Stomach (tissue), 9 donors: ENCODE measurements around the gene KRTAP4-5. TPM values are rescaled to one million over a fixed set of nuclear protein-coding genes. Genes with fewer than 3 reads are reported as not detected.

Experiments used
- DNase-seq, 2 donors: peaks; one replicate each; pipeline versions ENCODE4 v3.0.0 to v3.0.0-alpha.2; 2013 to 2019
- H3K27ac ChIP-seq, 5 donors: fragments of 200-600 bp in 4 of 5; sonication (generic) in 4 of 5; one replicate each; pipeline ENCODE4 v1.5.1; 2013 to 2019; ENCODE audit warnings: mild to moderate bottlenecking in 1 of 5, moderate library complexity in 1 of 5
- H3K27me3 ChIP-seq, 3 donors: fragments of 200-600 bp; sonication (generic); one replicate each; pipeline ENCODE4 v1.5.1; 2017 to 2019; ENCODE audit warnings: mixed run types in 1 of 3
- H3K36me3 ChIP-seq, 4 donors: fragments of 200-600 bp; sonication (generic); 1 replicate in 3 of 4; 2 replicates in 1 of 4; pipeline ENCODE4 v1.5.1; 2016 to 2019
- H3K4me1 ChIP-seq, 4 donors: fragments of 200-600 bp; sonication (generic); one replicate each; pipeline ENCODE4 v1.5.1; 2016 to 2019
- H3K4me3 ChIP-seq, 4 donors: fragments of 200-600 bp; sonication (generic) in 3 of 4; one replicate each; pipeline ENCODE4 v1.5.1; 2016 to 2019; ENCODE audit warnings: mild to moderate bottlenecking in 1 of 4
- H3K9me3 ChIP-seq, 4 donors: fragments of 200-600 bp; sonication (generic); one replicate each; pipeline ENCODE4 v1.5.1; 2016 to 2019
- EP300 ChIP-seq: sonication (generic); formaldehyde crosslinking; IDR thresholded peaks from one replicate; pipeline ENCODE4 v1.6.1; 2017; ENCODE audit warnings: antibody characterized with exemption
- POLR2A ChIP-seq, 4 donors: fragments of 450-650 bp; IDR thresholded peaks; one replicate each; pipeline ENCODE4 v1.6.1; 2016; ENCODE audit warnings: antibody characterized with exemption in 4 of 4, control low read depth in 2 of 4, mild to moderate bottlenecking in 1 of 4, moderate library complexity in 1 of 4
- POLR2AphosphoS5 ChIP-seq, 3 donors: sonication (generic); formaldehyde crosslinking; IDR thresholded peaks; one replicate each; pipeline ENCODE4 v1.6.1; 2016; ENCODE audit warnings: antibody characterized with exemption in 3 of 3
- WGBS, 5 donors: extraction: QIAGEN DNeasy Blood & Tissue Kit in 3 of 5; methylation state at CpG; one replicate each; pipeline versions ENCODE4 v1.1.5 to v1.1.7; 2013 to 2018; 5-methylcytosine and 5-hydroxymethylcytosine counted together
- intact Hi-C: fragments of 100-400 bp; cut with DNase I; formaldehyde crosslinking; loops from one replicate; pipeline ENCODE4 v1.15.1; 2023; ENCODE audit warnings: low total_unique reads
- polyA plus RNA-seq, 3 donors: library from polyadenylated mRNA; stranded (reverse); fragments of 200-250 nt; gene quantifications; one replicate each; pipeline ENCODE4 v1.2.3, GENCODE V29; 2013
- total RNA-seq, 5 donors: library from RNA; depleted of rRNA; stranded (reverse); fragments of >200 nt; gene quantifications; one replicate each; pipeline versions ENCODE4 v1.1.0 to v1.2.3, GENCODE V29; 2014 to 2016
- TF ChIP-seq, protein P1 (sequence below), 7 experiments: fragments of 450-650 bp in 4 of 7; fragments of 200-600 bp in 3 of 7; sonication (generic) in 3 of 7; IDR thresholded peaks; one replicate each; pipeline ENCODE4 v1.5.1; 2016 to 2019; ENCODE audit warnings: antibody characterized with exemption in 7 of 7, control low read depth in 2 of 7, mild to moderate bottlenecking in 1 of 7
- donor health status: healthy with polysubstance abuse.
- donor health status: Bipolar disorder and iron deficiency.
- donor health status: healthy.

KRTAP4-5 gene
- total and polyA plus RNA-seq, 8 donors = not detected

DNA sequence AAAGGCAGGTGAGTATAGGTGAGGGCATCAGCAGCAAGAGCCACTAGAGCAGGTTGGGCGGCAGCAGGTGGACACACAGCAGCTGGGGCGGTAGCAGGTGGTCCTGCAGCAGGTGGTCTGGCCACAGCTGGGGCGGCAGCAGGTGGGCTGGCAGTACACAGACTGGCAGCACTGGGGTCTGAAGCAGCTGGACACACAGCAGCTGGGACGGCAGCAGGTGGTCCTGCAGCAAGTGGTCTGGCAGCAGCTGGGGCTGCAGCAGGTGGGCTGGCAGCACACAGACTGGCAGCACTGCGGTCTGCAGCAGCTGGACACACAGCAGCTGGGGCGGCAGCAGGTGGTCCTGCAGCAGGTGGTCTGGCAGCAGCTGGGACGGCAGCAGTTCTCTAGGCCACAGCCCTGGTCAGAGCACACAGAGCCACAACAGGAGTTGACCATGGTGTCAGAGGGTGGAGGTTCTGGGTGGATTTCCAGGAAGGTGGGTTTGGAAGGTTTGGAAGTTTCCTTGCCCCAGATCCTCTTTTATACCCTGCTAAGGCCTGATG is 28.2 kb upstream of the KRTAP4-5 start, which contains the start of gene KRTAP4-2:
Gene KRTAP4-2 (minus strand): TSS at position 495 of the 545 bp plus-strand sequence. CDS start 57 bp downstream, at position 438.
- Histone ChIP-seq H3K4me3 (no peak within 1 kb of the TSS), H3K36me3 (no peaks in the 10 kb centered on the region), H3K27ac (no peak within 1 kb of the TSS), H3K4me1 (no peaks in the 10 kb centered on the region), H3K9me3 (no peaks in the 10 kb centered on the region), H3K27me3 (peaks cover 0 to 12% (median 0%) of the 10 kb centered on the region in 3 donors)
- DNase-seq = no peak
- WGBS, 5 donors = 77 to 93% (median 88%) methylated on average over 5 to 7 of the region's 7 CpGs
- TF ChIP-seq POLR2A (IDR thresholded peaks at IDR 0.05) = no peak
- TF ChIP-seq, protein P1, sequence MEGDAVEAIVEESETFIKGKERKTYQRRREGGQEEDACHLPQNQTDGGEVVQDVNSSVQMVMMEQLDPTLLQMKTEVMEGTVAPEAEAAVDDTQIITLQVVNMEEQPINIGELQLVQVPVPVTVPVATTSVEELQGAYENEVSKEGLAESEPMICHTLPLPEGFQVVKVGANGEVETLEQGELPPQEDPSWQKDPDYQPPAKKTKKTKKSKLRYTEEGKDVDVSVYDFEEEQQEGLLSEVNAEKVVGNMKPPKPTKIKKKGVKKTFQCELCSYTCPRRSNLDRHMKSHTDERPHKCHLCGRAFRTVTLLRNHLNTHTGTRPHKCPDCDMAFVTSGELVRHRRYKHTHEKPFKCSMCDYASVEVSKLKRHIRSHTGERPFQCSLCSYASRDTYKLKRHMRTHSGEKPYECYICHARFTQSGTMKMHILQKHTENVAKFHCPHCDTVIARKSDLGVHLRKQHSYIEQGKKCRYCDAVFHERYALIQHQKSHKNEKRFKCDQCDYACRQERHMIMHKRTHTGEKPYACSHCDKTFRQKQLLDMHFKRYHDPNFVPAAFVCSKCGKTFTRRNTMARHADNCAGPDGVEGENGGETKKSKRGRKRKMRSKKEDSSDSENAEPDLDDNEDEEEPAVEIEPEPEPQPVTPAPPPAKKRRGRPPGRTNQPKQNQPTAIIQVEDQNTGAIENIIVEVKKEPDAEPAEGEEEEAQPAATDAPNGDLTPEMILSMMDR (IDR thresholded peaks at IDR 0.05) = no peak
- no peak for TF ChIP-seq POLR2AphosphoS5 (IDR thresholded peaks at IDR 0.05)
- TF ChIP-seq EP300 = no peak
- intact Hi-C loops = no loop called here

DNA sequence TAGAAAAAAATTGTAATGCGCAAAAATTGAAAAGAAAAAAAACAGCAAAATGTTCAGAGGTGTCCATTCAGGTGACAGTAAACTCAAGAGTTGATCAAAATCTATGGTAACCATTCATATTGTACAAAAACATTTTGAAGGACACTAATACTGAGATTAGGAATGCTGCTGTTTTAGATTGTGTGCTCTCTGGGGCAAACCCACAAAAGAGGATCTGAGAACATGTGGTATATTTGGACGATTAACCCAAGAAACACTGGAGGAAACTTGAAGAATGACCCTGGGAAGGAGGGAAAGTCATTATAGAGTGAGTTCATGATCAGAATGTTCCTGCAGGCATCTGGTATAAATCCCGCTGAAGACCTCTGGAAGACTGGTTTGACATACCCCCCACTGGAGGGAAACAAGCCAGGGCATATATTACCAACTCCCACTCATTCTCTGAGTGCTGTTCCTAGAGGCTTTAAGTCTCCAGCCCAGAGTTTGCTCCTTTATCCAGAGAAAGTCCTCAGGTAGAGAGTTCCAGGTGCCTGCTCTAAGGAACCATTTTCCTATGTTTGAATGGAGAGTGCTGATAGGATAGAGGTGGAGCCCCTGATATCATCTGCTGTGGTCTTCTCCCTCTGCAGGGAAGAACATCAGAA is 27.2 kb upstream of the KRTAP4-5 start:
- Histone ChIP-seq H3K4me1 (no peaks in the 10 kb centered on the region), H3K27me3 (peaks cover 0 to 12% (median 0%) of the 10 kb centered on the region in 3 donors), H3K9me3 (no peaks in the 10 kb centered on the region), H3K4me3 (no peak overlapping the region), H3K27ac (no peak overlapping the region), H3K36me3 (no peaks in the 10 kb centered on the region)
- TF ChIP-seq, protein P1 (IDR thresholded peaks at IDR 0.05) = no peak
- no peak for TF ChIP-seq POLR2AphosphoS5 (IDR thresholded peaks at IDR 0.05)
- TF ChIP-seq POLR2A (IDR thresholded peaks at IDR 0.05) = no peak
- TF ChIP-seq EP300 = no peak
- DNase-seq = no peak
- intact Hi-C loops = no loop called here
- WGBS, 5 donors = 74 to 89% (median 85%) methylated on average over 3 of the region's 3 CpGs

DNA sequence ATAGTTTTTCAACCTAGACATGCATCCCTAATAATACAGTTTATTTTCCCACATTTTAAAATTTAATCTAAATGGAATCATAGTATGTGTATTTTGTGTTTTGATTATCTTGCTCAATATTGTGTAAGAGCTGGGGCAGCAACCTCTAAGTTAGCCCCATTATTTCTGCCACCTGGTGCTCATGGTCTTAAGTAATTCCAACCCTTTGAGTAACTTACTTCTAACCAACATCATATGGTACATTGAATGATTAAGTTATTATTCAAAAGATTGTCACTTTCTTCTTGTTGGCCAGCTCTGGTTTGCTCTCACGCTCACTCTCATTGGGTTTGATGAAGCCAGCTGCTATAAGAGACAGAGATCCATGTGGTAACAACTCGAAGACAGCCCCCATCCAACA is 22.3 kb upstream of the KRTAP4-5 start:
- no peak overlapping the region for H3K27ac ChIP-seq
- intact Hi-C loops = no loop called here
- H3K36me3 ChIP-seq = no peaks in the 10 kb centered on the region
- TF ChIP-seq EP300 (no peak), POLR2A (IDR thresholded peaks at IDR 0.05) (no peak), POLR2AphosphoS5 (IDR thresholded peaks at IDR 0.05) (no peak)
- TF ChIP-seq, protein P1 (IDR thresholded peaks at IDR 0.05) = no peak
- no peak overlapping the region for H3K4me3 ChIP-seq
- no peak for DNase-seq
- H3K27me3 ChIP-seq = peaks cover 0 to 6% (median 0%) of the 10 kb centered on the region in 3 donors
- no peaks in the 10 kb centered on the region for H3K4me1 ChIP-seq
- no peaks in the 10 kb centered on the region for H3K9me3 ChIP-seq
- 70 to 79% (median 78%) methylated on average over 2 of the region's 2 CpGs for WGBS, 5 donors

DNA sequence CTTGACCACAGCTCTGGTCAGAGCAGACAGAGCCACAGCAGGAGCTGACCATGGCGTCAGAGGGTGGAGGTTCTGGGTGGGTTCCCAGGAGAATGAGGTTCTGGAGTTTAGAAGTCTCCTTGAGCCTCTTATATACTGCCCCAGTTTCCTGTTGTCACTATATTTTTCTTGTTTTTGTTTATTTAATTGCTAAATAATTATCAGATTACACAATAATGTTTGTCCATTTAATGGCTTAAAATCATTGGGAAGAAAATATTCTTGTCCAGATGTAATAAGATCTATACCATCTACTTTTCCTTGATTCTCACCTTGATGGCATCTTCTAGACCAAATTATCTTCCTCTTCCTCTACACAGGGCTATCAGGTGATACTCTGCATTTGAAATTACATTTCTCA is 18.5 kb upstream of the KRTAP4-5 start, which contains the start of gene KRTAP4-3:
Gene KRTAP4-3 (minus strand): TSS at position 101 of the 400 bp plus-strand sequence. CDS start 49 bp downstream, at position 52.
- no peak within 1 kb of the TSS for H3K4me3 ChIP-seq
- 60 to 78% (median 74%) methylated on average over 1 of the region's 1 CpG for whole genome bisulfite sequencing, 5 donors

More for the DNA sequence above, 18.5 kb upstream of the KRTAP4-5 start, which contains the start of gene KRTAP4-3:
- Histone ChIP-seq H3K27me3 (peaks cover 0 to 4% (median 0%) of the 10 kb centered on the region in 3 donors), H3K4me1 (no peaks in the 10 kb centered on the region), H3K9me3 (no peaks in the 10 kb centered on the region), H3K27ac (no peak within 1 kb of the TSS), H3K36me3 (no peaks in the 10 kb centered on the region)
- DNase-seq = no peak
- intact Hi-C loops = no loop called here
- no peak for TF ChIP-seq EP300
- TF ChIP-seq POLR2AphosphoS5 (IDR thresholded peaks at IDR 0.05) = no peak
- TF ChIP-seq POLR2A (IDR thresholded peaks at IDR 0.05) = no peak
- TF ChIP-seq, protein P1 (IDR thresholded peaks at IDR 0.05) = no peak
